SK-N-DZ (cell line): ENCODE data around the gene YARS1.

ENCODE experiments used
- DNase-seq: peaks from one replicate; pipeline ENCODE4 v3.0.0-alpha.2; 2015; ENCODE audit warnings: low spot score

YARS1 gene

DNA sequence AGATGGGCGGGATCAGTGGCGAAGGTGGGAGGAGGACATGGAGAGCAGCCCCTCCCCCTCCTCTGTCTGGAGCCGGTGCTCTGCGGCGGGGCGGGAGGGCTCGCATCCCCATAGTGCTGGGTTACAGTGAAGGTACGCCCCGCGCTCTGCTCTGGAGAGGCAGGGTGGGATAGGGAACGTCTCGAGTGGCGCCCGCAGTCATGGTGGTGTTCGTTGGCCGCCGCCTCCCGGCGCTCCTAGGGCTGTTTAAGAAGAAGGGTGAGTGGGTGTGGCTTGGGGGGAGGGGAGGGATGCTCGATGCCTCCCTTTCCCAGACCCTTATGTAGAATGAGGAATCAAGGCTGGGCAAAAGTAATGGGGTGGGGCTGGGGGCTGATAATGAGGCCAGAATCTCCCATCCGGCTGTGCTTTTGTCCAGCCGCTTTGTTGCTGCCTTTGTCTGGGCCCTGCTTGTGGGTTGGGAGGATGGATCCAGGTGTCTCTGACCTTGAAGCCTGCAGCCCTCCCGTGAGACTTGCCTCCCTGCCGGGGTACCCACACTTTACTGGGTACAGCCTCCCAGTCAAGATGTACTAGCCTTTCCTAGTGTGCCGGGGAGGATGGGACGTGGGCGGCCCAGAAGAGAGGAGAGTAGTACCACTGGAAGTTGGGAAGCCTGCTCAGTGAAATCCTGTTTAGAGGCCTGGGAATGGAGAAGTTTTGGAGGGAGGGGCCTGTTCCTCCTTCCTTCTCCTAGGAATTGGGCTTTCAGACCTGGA lies 51.4 kb downstream of the YARS1 start:
- DNase-seq, result no peak

GRCh38 chr1:32764826-32765569 lies 52.2 kb downstream of the YARS1 start:
- peak; percentile 54 for DNase-seq

GRCh38 chr1:32763221-32763620 lies 53.9 kb downstream of the YARS1 start:
- DNase-seq, result no peak

GRCh38 chr1:32761936-32762335 lies 55.2 kb downstream of the YARS1 start:
- no peak for DNase-seq

- no peak for DNase-seq
These were observed 55.8 kb downstream of the YARS1 start for GRCh38 chr1:32761253-32761877.

GRCh38 chr1:32759997-32760623 lies 57.0 kb downstream of the YARS1 start:
- DNase-seq, result no peak

- no peak for DNase-seq
These were observed 57.6 kb downstream of the YARS1 start for GRCh38 chr1:32759521-32759981.

DNA sequence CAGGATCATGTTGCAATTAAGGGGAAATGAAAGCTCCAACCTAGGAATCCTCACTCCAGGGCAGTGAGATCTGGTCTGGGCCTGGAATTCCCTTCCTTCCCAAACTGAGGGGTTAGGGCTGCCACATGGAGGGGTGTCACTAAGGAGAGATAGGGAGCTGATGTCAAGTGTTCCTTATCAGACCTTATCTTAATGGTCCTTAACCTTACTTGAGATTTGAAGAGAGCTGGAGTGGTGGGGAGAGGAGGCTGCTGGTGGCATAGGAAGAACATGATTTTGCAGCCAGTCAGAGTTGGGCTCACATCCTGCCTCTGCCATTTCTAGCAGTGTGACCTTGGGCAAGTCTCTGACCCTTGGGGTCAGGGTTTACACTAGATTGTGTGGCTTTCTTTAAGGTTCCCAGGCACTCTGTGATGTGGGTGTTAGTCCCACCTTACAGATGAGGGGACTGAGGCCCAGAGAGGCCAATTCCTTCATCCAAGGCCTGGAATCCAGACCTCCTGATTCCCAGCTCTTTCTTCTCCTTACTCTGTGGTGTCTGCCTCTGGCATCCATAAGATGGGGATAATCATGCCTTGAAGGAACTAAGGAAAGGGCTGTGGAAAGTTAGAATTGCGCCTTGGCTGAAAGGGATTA lies 58.2 kb downstream of the YARS1 start:
- no peak for DNase-seq

GRCh38 chr1:32758177-32758794 lies 58.9 kb downstream of the YARS1 start:
- DNase-seq, result no peak

GRCh38 chr1:32757213-32757895 lies 59.8 kb downstream of the YARS1 start:
- no peak for DNase-seq

DNA sequence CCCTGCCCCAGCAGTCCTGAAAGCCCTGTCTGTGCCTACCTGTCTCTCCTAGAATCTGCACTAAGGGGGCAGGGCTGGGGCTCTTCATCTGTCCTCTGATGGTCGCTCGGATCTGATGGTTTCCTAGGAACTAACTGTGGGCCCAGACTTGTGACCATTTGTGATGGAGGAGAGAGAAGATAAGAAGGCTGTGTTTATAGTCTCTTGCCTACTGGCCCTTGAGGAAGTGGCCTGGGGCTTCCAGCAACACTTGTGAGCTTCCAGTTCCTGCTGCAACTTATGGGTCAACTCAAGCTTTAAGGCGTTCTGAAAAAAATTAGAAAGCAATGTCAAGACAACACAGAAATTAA lies 61.4 kb downstream of the YARS1 start:
- DNase-seq, result no peak

DNA sequence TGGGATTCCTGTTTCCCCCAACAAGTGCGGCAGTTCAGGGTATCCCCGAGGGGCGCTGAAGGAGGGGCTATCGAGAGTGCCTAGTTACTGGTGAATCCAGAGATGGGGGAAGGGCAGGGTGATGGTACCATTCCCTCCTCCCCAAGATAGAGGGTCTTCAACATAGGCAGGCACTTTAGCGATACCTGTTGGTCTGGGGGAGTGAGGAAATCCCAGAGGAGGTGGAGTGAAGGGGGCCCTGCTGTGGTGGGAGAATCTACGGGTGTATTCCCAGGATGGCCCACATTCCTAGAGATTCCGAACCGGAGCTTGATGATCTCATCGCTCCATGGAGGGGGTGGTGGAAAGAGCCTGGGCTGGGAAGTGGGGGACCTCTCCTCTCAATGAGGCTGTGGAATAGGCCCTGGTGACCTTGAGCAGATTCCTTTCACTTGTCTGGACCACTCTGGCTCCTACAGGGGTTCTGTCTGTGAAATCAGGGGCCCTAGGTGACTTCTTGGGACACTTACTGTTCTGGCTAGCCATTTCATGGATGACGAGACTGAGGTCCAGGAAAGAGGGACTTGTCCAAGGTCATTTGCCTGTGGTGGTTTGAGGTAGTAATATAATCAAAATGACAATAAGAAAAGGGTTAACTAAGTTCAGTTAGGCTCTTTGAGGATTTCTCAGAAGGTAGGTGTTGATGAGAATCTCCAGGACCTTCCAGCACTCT lies 61.9 kb downstream of the YARS1 start:
- no peak for DNase-seq

GRCh38 chr1:32754317-32755097 lies 62.7 kb downstream of the YARS1 start:
- no peak for DNase-seq

DNA sequence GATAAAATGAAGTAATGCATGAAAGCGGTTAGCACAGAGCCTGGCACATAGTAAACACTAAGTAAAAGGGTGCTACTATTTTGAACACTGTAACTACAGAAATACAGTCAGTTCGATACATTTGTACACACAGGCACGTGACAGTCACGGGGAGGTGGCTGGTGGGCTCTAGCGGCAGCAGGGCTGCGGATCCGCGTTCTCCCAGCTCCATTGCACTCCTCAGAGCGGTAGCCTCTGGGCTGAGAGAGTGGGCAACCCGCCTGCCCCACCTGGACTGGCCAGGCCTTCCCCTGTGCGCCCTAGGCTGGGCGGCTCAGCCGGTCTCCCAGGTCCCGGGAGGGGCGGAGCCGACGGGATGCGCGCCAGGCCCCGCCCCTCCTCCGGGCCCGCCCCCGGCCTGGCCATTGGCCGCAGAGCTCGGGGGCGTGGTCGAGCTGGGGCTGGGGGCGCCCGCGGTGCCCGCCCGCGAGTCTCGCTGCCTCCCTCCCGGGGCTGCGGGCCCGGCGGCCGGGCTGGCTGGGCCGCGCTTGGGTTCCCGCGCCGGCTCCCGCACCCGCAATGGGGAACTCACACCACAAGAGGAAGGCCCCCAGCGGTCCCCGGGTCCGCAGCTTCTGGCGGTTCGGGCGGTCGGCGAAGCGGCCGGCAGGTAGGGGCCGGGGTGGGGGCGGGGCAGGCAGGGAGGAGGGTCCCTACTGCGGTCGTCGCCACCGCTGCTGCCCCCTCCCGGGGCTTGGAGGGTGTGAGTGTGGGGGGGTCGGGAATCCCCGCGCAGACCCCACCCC lies 63.4 kb downstream of the YARS1 start:
- DNase-seq, result peak; percentile 75

DNA sequence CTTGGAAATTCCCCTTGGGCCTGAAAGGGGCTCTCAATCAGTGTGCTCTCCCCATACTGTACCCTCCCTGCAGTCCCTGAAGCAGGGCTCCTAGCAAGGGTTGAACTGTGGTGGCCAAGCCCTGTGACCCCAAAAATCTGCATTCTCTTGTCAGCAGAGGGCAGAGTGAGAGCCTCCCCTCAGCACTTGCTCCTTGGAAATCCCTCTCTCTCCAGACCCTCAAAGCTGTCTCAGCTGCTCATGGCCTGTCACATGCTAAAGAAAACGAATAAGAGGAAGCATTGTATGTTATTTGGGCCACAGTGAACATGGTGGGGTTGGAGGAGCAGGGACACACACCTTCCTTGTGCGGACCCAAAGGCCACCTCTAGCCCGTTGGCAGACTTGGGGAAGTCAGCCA lies 67.4 kb downstream of the YARS1 start:
- DNase-seq, result no peak

- DNase-seq, result no peak
These were observed 67.8 kb downstream of the YARS1 start for GRCh38 chr1:32749332-32749731.

DNA sequence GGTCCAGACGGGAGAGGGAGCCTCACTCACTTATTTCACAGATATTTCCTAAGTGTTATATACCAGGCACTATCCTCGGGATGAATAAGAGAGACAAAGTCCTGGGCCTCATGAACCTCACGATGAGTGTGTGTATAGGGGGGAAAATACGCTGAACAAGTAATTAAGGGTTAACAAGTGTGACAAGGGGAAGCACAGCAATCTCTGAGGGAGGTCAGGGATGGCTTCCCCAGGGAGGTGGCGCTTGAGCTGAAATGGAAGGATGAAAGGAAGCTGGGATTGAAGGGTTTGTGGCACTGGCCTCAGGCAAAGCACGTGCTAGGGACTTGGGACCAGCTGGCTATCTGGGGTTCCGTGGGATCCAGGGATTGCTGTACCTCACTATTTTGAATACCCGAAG lies 68.2 kb downstream of the YARS1 start:
- DNase-seq, result no peak

DNA sequence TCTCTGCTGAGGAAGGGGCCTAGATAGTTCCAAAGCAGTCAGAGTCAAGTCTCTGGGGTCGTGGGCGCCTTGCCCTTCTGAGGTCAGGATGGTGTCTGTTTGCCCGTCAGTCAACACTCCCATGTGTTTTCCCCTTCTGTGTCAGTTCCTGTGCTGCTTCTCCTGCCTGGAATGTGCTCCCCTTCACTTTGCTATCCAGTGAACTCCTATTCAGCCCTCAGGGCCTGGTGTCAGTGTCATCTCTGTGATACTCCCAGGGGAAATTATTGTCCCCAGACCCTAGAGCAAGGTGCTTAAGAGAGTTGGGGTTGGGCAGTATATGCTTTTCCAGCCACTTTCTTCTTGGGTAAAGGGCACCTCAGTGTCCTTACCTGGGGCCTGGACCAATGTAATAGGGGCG lies 68.8 kb downstream of the YARS1 start:
- DNase-seq, result no peak
